ENCODE measurements around the gene FOXP1.

FOXP1 gene

GRCh38 chr3:71240034-71240433 is 343.5 kb downstream of the FOXP1 start:
- DNase-seq (ENCODE audit: low read depth), result no peak

GRCh38 chr3:71238355-71238757 is 345.2 kb downstream of the FOXP1 start:
- no peak for DNase-seq (ENCODE audit: low read depth)

- no peak for DNase-seq (ENCODE audit: low read depth)
Observed at GRCh38 chr3:71237672-71238071, 345.9 kb downstream of the FOXP1 start.

- no peak for DNase-seq (ENCODE audit: low read depth)
Observed at GRCh38 chr3:71235846-71236245, 347.7 kb downstream of the FOXP1 start.

- DNase-seq (ENCODE audit: low read depth), result no peak
Observed at GRCh38 chr3:71232895-71233294, 350.6 kb downstream of the FOXP1 start.

GRCh38 chr3:71232175-71232679 is 351.3 kb downstream of the FOXP1 start:
- DNase-seq (ENCODE audit: low read depth), result no peak

GRCh38 chr3:71231680-71232079 is 351.8 kb downstream of the FOXP1 start:
- no peak for DNase-seq (ENCODE audit: low read depth)

- DNase-seq (ENCODE audit: low read depth), result no peak
Observed at GRCh38 chr3:71229905-71230657, 353.4 kb downstream of the FOXP1 start.

- DNase-seq (ENCODE audit: low read depth), result no peak
Observed at GRCh38 chr3:71228156-71228866, 355.2 kb downstream of the FOXP1 start.

- DNase-seq (ENCODE audit: low read depth), result no peak
Observed at GRCh38 chr3:71227270-71227661, 356.3 kb downstream of the FOXP1 start.

GRCh38 chr3:71226565-71227269 is 356.8 kb downstream of the FOXP1 start:
- DNase-seq (ENCODE audit: low read depth), result peak; percentile 52

- DNase-seq (ENCODE audit: low read depth), result no peak
Observed at GRCh38 chr3:71225951-71226564, 357.5 kb downstream of the FOXP1 start.

GRCh38 chr3:71225002-71225684 is 358.4 kb downstream of the FOXP1 start:
- no peak for DNase-seq (ENCODE audit: low read depth)

- no peak for DNase-seq (ENCODE audit: low read depth)
Observed at GRCh38 chr3:71219744-71220638, 363.5 kb downstream of the FOXP1 start.

GRCh38 chr3:71218508-71218907 is 365.0 kb downstream of the FOXP1 start:
- no peak for DNase-seq (ENCODE audit: low read depth)

- DNase-seq (ENCODE audit: low read depth), result no peak
Observed at GRCh38 chr3:71217640-71218222, 365.8 kb downstream of the FOXP1 start.

- DNase-seq (ENCODE audit: low read depth), result no peak
Observed at GRCh38 chr3:71215351-71215750, 368.2 kb downstream of the FOXP1 start.

- DNase-seq (ENCODE audit: low read depth), result no peak
Observed at GRCh38 chr3:71214797-71215196, 368.7 kb downstream of the FOXP1 start.

GRCh38 chr3:71214016-71214415 is 369.5 kb downstream of the FOXP1 start:
- DNase-seq (ENCODE audit: low read depth), result no peak

- no peak for DNase-seq (ENCODE audit: low read depth)
Observed at GRCh38 chr3:71211083-71211482, 372.4 kb downstream of the FOXP1 start.

All from T-helper 22 cell (primary cell).